Hepatocyte (in vitro differentiated cells): ENCODE data around the gene FAM53B. TPM values are rescaled to one million over a fixed set of nuclear protein-coding genes. Genes with fewer than 3 reads are reported as not detected.

Source experiments
- DNase-seq: peaks from one replicate; pipeline ENCODE4 v3.0.0-alpha.2; 2016; ENCODE audit warnings: low spot score
- H2AFZ ChIP-seq: fragments of 200-600 bp; sonication (generic); 2 replicates; pipeline ENCODE4 v1.6.0; 2016; ENCODE audit warnings: antibody characterized with exemption, mild to moderate bottlenecking
- H3K27ac ChIP-seq: fragments of 200-600 bp; sonication (generic); 2 replicates; pipeline ENCODE4 v1.5.1; 2016; ENCODE audit warnings: mild to moderate bottlenecking
- H3K27me3 ChIP-seq: fragments of 200-600 bp; sonication (generic); 2 replicates; pipeline ENCODE4 v1.6.1; 2016
- H3K36me3 ChIP-seq: fragments of 200-600 bp; sonication (generic); replicated peaks from 2 replicates; pipeline ENCODE4 v1.5.1; 2016; ENCODE audit warnings: low read depth; ENCODE audit not compliant: insufficient read depth
- H3K4me1 ChIP-seq: fragments of 200-600 bp; sonication (generic); 2 replicates; pipeline ENCODE4 v1.5.1; 2016; ENCODE audit warnings: mild to moderate bottlenecking, moderate library complexity; ENCODE audit not compliant: insufficient read depth
- H3K4me2 ChIP-seq: fragments of 200-600 bp; sonication (generic); 2 replicates; pipeline ENCODE4 v1.6.0; 2016
- H3K4me3 ChIP-seq: fragments of 200-600 bp; sonication (generic); 2 replicates; pipeline ENCODE4 v1.5.1; 2016; ENCODE audit warnings: mild to moderate bottlenecking
- H3K79me2 ChIP-seq: fragments of 200-600 bp; sonication (generic); 2 replicates; pipeline ENCODE4 v1.6.0; 2017; ENCODE audit warnings: mild to moderate bottlenecking
- H3K9me2 ChIP-seq: fragments of 200-600 bp; sonication (generic); replicated peaks from 2 replicates; pipeline ENCODE4 v1.6.0; 2017; ENCODE audit warnings: mild to moderate bottlenecking; ENCODE audit not compliant: insufficient read depth
- H3K9me3 ChIP-seq: fragments of 200-600 bp; sonication (generic); 2 replicates; pipeline ENCODE4 v1.5.1; 2016; ENCODE audit warnings: low read depth, mild to moderate bottlenecking
- H4K20me1 ChIP-seq: fragments of 200-600 bp; sonication (generic); 2 replicates; pipeline ENCODE4 v1.6.0; 2016; ENCODE audit warnings: mild to moderate bottlenecking; ENCODE audit not compliant: insufficient read depth, poor library complexity, severe bottlenecking
- CTCF ChIP-seq: fragments of 200-600 bp; sonication (generic); IDR thresholded peaks from 2 replicates; pipeline ENCODE4 v1.5.1; 2016; ENCODE audit warnings: antibody characterized with exemption, mild to moderate bottlenecking; ENCODE audit not compliant: poor library complexity
- EZH2 ChIP-seq: fragments of 200-600 bp; sonication (generic); IDR thresholded peaks from 2 replicates; pipeline ENCODE4 v1.6.1; 2016; ENCODE audit warnings: antibody characterized with exemption, mild to moderate bottlenecking, borderline replicate concordance
- EZH2phosphoT487 ChIP-seq: fragments of 200-600 bp; sonication (generic); IDR thresholded peaks from one replicate; pipeline ENCODE4 v1.6.1; 2018; ENCODE audit warnings: antibody characterized with exemption, mild to moderate bottlenecking, low read depth, moderate library complexity; ENCODE audit not compliant: unreplicated experiment, severe bottlenecking
- WGBS: methylation state at CpG from one replicate; pipeline ENCODE4 v1.1.6; 2016; ENCODE audit warnings: low lambda C conversion rate; ENCODE audit errors: missing lambda C conversion rate; 5-methylcytosine and 5-hydroxymethylcytosine counted together
- polyA plus RNA-seq: library from polyadenylated mRNA; unstranded; fragments of >200 nt; fragmentation: Nextera tagmentation; extraction: Ambion mirVana; gene quantifications from 2 replicates; pipeline ENCODE4 v1.2.1, GENCODE V29; 2016
- total RNA-seq: library from RNA; depleted of rRNA; stranded (reverse); fragments of >200 nt; gene quantifications from 2 replicates; pipeline ENCODE4 v1.2.3, GENCODE V29; 2014

FAM53B gene
- total and polyA plus RNA-seq, 2 experiments from 2014 or later, result 10.3 to 23.6 TPM

GRCh38 chr10:124676416-124677062, 67.6 kb downstream of the FAM53B start:
- Histone ChIP-seq H3K4me1 (peaks cover 18% of the 10 kb centered on the region), H3K36me3 (no peaks in the 10 kb centered on the region), H3K4me2 (no peak overlapping the region), H3K27ac (no peak overlapping the region), H3K9me3 (no peaks in the 10 kb centered on the region), H3K79me2 (peaks cover 79% of the 10 kb centered on the region), H3K4me3 (no peak overlapping the region), H3K27me3 (no peaks in the 10 kb centered on the region), H4K20me1 (peaks cover 11% of the 10 kb centered on the region), H2AFZ (no peak overlapping the region), H3K9me2 (no peaks in the 10 kb centered on the region)
- TF ChIP-seq CTCF (no peak), EZH2phosphoT487 (no peak), EZH2 (no peak)
- DNase-seq, result no peak
- WGBS, result 76% methylated on average over 15 of the region's 15 CpGs

- TF ChIP-seq EZH2, result no peak
- no peak for TF ChIP-seq EZH2phosphoT487
- no peak for TF ChIP-seq CTCF
- Histone ChIP-seq H3K79me2 (peaks cover 76% of the 10 kb centered on the region), H2AFZ (no peak overlapping the region), H3K27ac (no peak overlapping the region), H3K4me1 (peaks cover 18% of the 10 kb centered on the region), H3K4me2 (no peak overlapping the region), H3K36me3 (no peaks in the 10 kb centered on the region), H3K27me3 (no peaks in the 10 kb centered on the region), H4K20me1 (peaks cover 11% of the 10 kb centered on the region), H3K9me3 (no peaks in the 10 kb centered on the region), H3K9me2 (no peaks in the 10 kb centered on the region), H3K4me3 (no peak overlapping the region)
- no peak for DNase-seq
- WGBS, result 88% methylated on average over 4 of the region's 4 CpGs
These were observed 68.4 kb downstream of the FAM53B start for GRCh38 chr10:124675824-124676223.

GRCh38 chr10:124675261-124675660, 68.9 kb downstream of the FAM53B start:
- Histone ChIP-seq H2AFZ (no peak overlapping the region), H4K20me1 (peaks cover 11% of the 10 kb centered on the region), H3K79me2 (peaks cover 78% of the 10 kb centered on the region), H3K36me3 (no peaks in the 10 kb centered on the region), H3K4me1 (peaks cover 18% of the 10 kb centered on the region), H3K4me3 (no peak overlapping the region), H3K9me3 (no peaks in the 10 kb centered on the region), H3K4me2 (no peak overlapping the region), H3K9me2 (no peaks in the 10 kb centered on the region), H3K27me3 (no peaks in the 10 kb centered on the region), H3K27ac (no peak overlapping the region)
- no peak for DNase-seq
- 99% methylated on average over 6 of the region's 6 CpGs for WGBS
- no peak for TF ChIP-seq CTCF
- no peak for TF ChIP-seq EZH2phosphoT487
- no peak for TF ChIP-seq EZH2
